Body of pancreas (tissue), 4 donors: Measurements from ENCODE around the gene CAPN14.

Experiments used
- CTCF ChIP-seq, 7 experiments: fragments of 450-650 bp in 4 of 7; fragments of 200-600 bp in 3 of 7; sonication (generic) in 3 of 7; IDR thresholded peaks; one replicate each; pipeline ENCODE4 v1.5.1; 2016 to 2019; ENCODE audit warnings: antibody characterized with exemption in 7 of 7
- POLR2A ChIP-seq, 3 donors: fragments of 450-650 bp; IDR thresholded peaks; one replicate each; pipeline ENCODE4 v1.6.1; 2016; ENCODE audit warnings: antibody characterized with exemption in 3 of 3, mild to moderate bottlenecking in 2 of 3

DNA sequence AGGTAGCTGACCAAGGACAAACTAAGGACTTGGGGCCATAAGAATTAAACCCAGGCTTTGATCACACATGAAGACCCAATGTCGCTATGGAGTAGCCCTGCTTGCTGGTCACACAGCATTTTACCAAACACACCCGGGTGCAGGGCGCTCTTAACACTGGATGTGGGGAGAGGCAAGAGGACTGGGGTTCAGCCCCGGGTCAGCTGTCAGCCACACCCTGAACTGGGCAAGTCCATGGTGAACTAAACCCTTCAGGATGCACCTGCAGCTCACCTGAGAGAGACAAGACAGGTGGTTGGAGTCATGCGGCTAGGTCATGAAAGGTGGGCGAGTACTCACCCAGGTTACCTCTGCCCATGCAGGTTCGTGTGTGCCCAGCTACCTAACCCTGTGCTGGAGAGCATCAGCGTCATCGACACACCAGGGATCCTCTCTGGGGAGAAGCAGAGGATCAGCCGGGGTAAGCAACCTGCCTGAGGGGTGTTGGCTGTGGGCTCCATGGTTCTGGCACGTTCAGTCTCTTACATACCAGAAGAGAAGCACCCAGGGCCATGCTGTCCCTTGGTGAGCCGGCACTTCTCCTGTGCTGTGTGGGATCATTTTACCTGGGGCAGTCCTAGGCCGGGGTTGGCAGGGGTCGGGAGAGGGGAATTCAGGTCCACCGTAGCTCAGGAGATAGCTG, 31.8 kb upstream of the CAPN14 start:
- TF ChIP-seq CTCF (IDR thresholded peaks at IDR 0.05) (no peak), POLR2A (IDR thresholded peaks at IDR 0.05) (no peak)
